Measurements from ENCODE around the gene STK39. TPM values are rescaled to one million over a fixed set of nuclear protein-coding genes. Genes with fewer than 3 reads are reported as not detected.

Gene STK39
- total and polyA plus RNA-seq, 9 of the 15 experiments (the other 6 are each of a cell fraction or from before 2014, with no cell fraction given): 0.19 to 0.76 (median 0.51) TPM

GRCh38 chr2:168246483-168247340 lies 683 bp downstream of the STK39 start (continued):
- no peak for TF ChIP-seq ARID3B (CRISPR knock-in tag; IDR thresholded peaks at IDR 0.05; ENCODE audit: borderline replicate concordance)
- TF ChIP-seq ZFP30 (CRISPR knock-in tag; IDR thresholded peaks at IDR 0.05; ENCODE audit: borderline replicate concordance): no peak
- no peak for TF ChIP-seq DEAF1 (CRISPR knock-in tag; IDR thresholded peaks at IDR 0.05)
- TF ChIP-seq DACH1 (IDR thresholded peaks at IDR 0.05; ENCODE audit: partially characterized antibody): no peak
- no peak for TF ChIP-seq ZNF134 (CRISPR knock-in tag; conservative IDR thresholded peaks at IDR 0.05)
- TF ChIP-seq KDM4B (IDR thresholded peaks at IDR 0.05; ENCODE audit: borderline replicate concordance in 2 of 2, low read depth in 1 of 2): no peak
- TF ChIP-seq PTRF (tag; IDR thresholded peaks at IDR 0.05): no peak
- TF ChIP-seq ZNF124 (CRISPR knock-in tag; IDR thresholded peaks at IDR 0.05): no peak
- TF ChIP-seq TAF1 (IDR thresholded peaks at IDR 0.05; ENCODE audit: control insufficient read depth, extremely low read depth, insufficient read depth, low read length, severe bottlenecking): no peak
- TF ChIP-seq ZNF639 (CRISPR knock-in tag; conservative IDR thresholded peaks at IDR 0.05 in 1 of 2, IDR thresholded peaks at IDR 0.05 in 1 of 2): peak in 1 of 2 experiments; percentile 3; a peak in 1 of 4 replicates
- TF ChIP-seq NUFIP1 (IDR thresholded peaks at IDR 0.05; ENCODE audit: partially characterized antibody): no peak
- no peak for TF ChIP-seq STAT5A (IDR thresholded peaks at IDR 0.05; ENCODE audit: borderline replicate concordance, low read length)
- no peak for TF ChIP-seq BMI1 (IDR thresholded peaks at IDR 0.05; ENCODE audit: low read length)
- TF ChIP-seq CHCHD3 (CRISPR knock-in tag; IDR thresholded peaks at IDR 0.05): no peak
- TF ChIP-seq GATA2 (CRISPR knock-in tag; IDR thresholded peaks at IDR 0.05): peak; percentile 70; the same call in 1 of the 2 replicates
- no peak for TF ChIP-seq TCFL5 (CRISPR knock-in tag; conservative IDR thresholded peaks at IDR 0.05)
- no peak for TF ChIP-seq PML (IDR thresholded peaks at IDR 0.05; ENCODE audit: low read length)
- no peak for TF ChIP-seq POLR2AphosphoS2 (IDR thresholded peaks at IDR 0.05; ENCODE audit: low read length)
- no peak for TF ChIP-seq JUNB (CRISPR knock-in tag; conservative IDR thresholded peaks at IDR 0.05)
- TF ChIP-seq E2F8 (IDR thresholded peaks at IDR 0.05; ENCODE audit: low read depth, partially characterized antibody): no peak

Data from K562 (cell line).